ENCODE data around the gene SOX15. TPM values are rescaled to one million over a fixed set of nuclear protein-coding genes. Genes with fewer than 3 reads are reported as not detected.

SOX15 gene
- total and polyA plus RNA-seq, 2 of the 13 experiments (the other 11 are each of a cell fraction or from before 2014, with no cell fraction given): 0.07 to 0.18 TPM

- TF ChIP-seq ZNF329 (CRISPR knock-in tag; IDR thresholded peaks at IDR 0.05; ENCODE audit: low read depth) (no peak), MEIS2 (CRISPR knock-in tag; IDR thresholded peaks at IDR 0.05) (0 out of 2 replicates have a peak, but pooled peaks have one; percentile 2), ZBTB42 (CRISPR knock-in tag; IDR thresholded peaks at IDR 0.05) (no peak)
- FAIRE-seq: no peak
- Histone ChIP-seq H3K4me3 (replicated peaks in 1 of 3; ENCODE audit: insufficient read depth in 1 of 3, low read depth in 2 of 3, low read length in 3 of 3) (no peak overlapping the region), H3K9me3 (ENCODE audit: low read length) (no peaks in the 10 kb centered on the region), H3K27ac (ENCODE audit: extremely low read length, insufficient read depth, low read length) (no peak overlapping the region), H3K36me3 (replicated peaks in 1 of 2; ENCODE audit: control insufficient read depth in 1 of 2, insufficient read depth in 2 of 2, low read length in 2 of 2) (peaks cover 13 to 36% of the 10 kb centered on the region in 2 experiments), H3K4me1 (ENCODE audit: insufficient read depth, low read length) (peaks cover 23% of the 10 kb centered on the region), H4K20me1 (ENCODE audit: insufficient read depth, low read length) (no peaks in the 10 kb centered on the region), H2AFZ (ENCODE audit: low read length) (no peak overlapping the region), H3K27me3 (ENCODE audit: control insufficient read depth in 1 of 2, insufficient read depth in 2 of 2, low read length in 2 of 2) (no peaks in the 10 kb centered on the region; a peak in 1 of 5 replicates), H3K4me2 (ENCODE audit: low read depth, low read length) (no peak overlapping the region), H3K79me2 (ENCODE audit: insufficient read depth, low read length) (peaks cover 15% of the 10 kb centered on the region), H3K9ac (ENCODE audit: insufficient read depth, low read depth, low read length) (no peak overlapping the region)
- POLR2A ChIA-PET: interaction anchor here (0.6 to 4.5 kb wide), 5 partner anchors 8 to 100 kb away, joined by 3 to 89 read pairs (median 4); partner anchors contain the start of genes ATP1B2, CD68, SAT2 and TP53
- no TSS peak for BruUV-seq (replicated peaks)
- CTCF ChIA-PET (ENCODE audit: low intra/inter-chr PET ratio, low total read pairs): interaction anchor here (0.9 to 1.5 kb wide), 3 partner anchors 46 to 100 kb away, joined by 3 to 7 read pairs (median 3); partner anchors contain the start of genes TP53 and WRAP53
- DNase-seq (ENCODE audit: low spot score): no peak
- in situ Hi-C loops (cut with HindIII; ENCODE audit: extremely low pct_ligation_motif_present, low pct_unique_long_range_greater_than_20kb): loop anchor here (5.0 kb wide), 1 partner anchor 100 kb away; the partner anchor contains the start of genes TP53 and WRAP53
- no peak for ATAC-seq
- intact Hi-C loops (cut with micrococcal nuclease; ENCODE audit: unreplicated experiment): no loop called here
- WGBS (ENCODE audit: low lambda C conversion rate): 84% methylated on average over 12 of the region's 12 CpGs
Observed at GRCh38 chr17:7587420-7588151, 2.3 kb downstream of the SOX15 start.

- H3K4me2 ChIP-seq (ENCODE audit: low read depth, low read length): no peak overlapping the region
- H3K4me3 ChIP-seq (replicated peaks in 1 of 3; ENCODE audit: insufficient read depth in 1 of 3, low read depth in 2 of 3, low read length in 3 of 3): no peak overlapping the region
- in situ Hi-C loops (cut with HindIII; ENCODE audit: extremely low pct_ligation_motif_present, low pct_unique_long_range_greater_than_20kb): loop anchor here (5.0 kb wide), 1 partner anchor 100 kb away; the partner anchor contains the start of genes TP53 and WRAP53
- ATAC-seq: peak; percentile 32
- no peak overlapping the region for H2AFZ ChIP-seq (ENCODE audit: low read length)
- FAIRE-seq: peak; percentile 66
- peak; percentile 62 for DNase-seq (ENCODE audit: low spot score)
- H3K36me3 ChIP-seq (replicated peaks in 1 of 2; ENCODE audit: control insufficient read depth in 1 of 2, insufficient read depth in 2 of 2, low read length in 2 of 2): peaks cover 8 to 29% of the 10 kb centered on the region in 2 experiments
- no peaks in the 10 kb centered on the region; a peak in 1 of 5 replicates for H3K27me3 ChIP-seq (ENCODE audit: control insufficient read depth in 1 of 2, insufficient read depth in 2 of 2, low read length in 2 of 2)
- no peak overlapping the region for H3K27ac ChIP-seq (ENCODE audit: extremely low read length, insufficient read depth, low read length)
- H3K9ac ChIP-seq (ENCODE audit: insufficient read depth, low read depth, low read length): no peak overlapping the region
- H3K79me2 ChIP-seq (ENCODE audit: insufficient read depth, low read length): peaks cover 15% of the 10 kb centered on the region
- no TSS peak for BruUV-seq (replicated peaks)
- no peaks in the 10 kb centered on the region for H3K9me3 ChIP-seq (ENCODE audit: low read length)
- POLR2A ChIA-PET: interaction anchor here (0.6 to 4.5 kb wide), 4 partner anchors 26 to 100 kb away, joined by 3 to 89 read pairs (median 6); partner anchors contain the start of genes ATP1B2, SAT2, TP53 and WRAP53
- no peaks in the 10 kb centered on the region for H4K20me1 ChIP-seq (ENCODE audit: insufficient read depth, low read length)
- CTCF ChIA-PET (ENCODE audit: low intra/inter-chr PET ratio, low total read pairs): interaction anchor here (0.9 to 1.5 kb wide), 3 partner anchors 46 to 101 kb away, joined by 3 to 7 read pairs (median 3); partner anchors contain the start of genes TP53 and WRAP53
- H3K4me1 ChIP-seq (ENCODE audit: insufficient read depth, low read length): peaks cover 28% of the 10 kb centered on the region
- intact Hi-C loops (cut with micrococcal nuclease; ENCODE audit: unreplicated experiment): loop anchor here (1.0 kb wide), 1 partner anchor 86 kb away; no protein-coding TSS in a partner anchor
- WGBS (ENCODE audit: low lambda C conversion rate): 64% methylated on average over 9 of the region's 9 CpGs
- TF ChIP-seq KDM5A (IDR thresholded peaks at IDR 0.05; ENCODE audit: borderline replicate concordance, low read length) (no peak), MXI1 (IDR thresholded peaks at IDR 0.05; ENCODE audit: borderline replicate concordance, low read depth, low read length) (peak; percentile 41; the same call in 1 of the 3 replicates), HMGXB4 (CRISPR knock-in tag; IDR thresholded peaks at IDR 0.05; ENCODE audit: borderline replicate concordance in 1 of 2, low read depth in 1 of 2) (peak in 1 of 2 experiments; percentile 60; a peak in 1 of 4 replicates), THAP7 (CRISPR knock-in tag; IDR thresholded peaks at IDR 0.05) (0 out of 2 replicates have a peak, but pooled peaks have one; percentile 24), SAP130 (CRISPR knock-in tag; IDR thresholded peaks at IDR 0.05; ENCODE audit: low read depth) (peak; percentile 43; the same call in 1 of the 2 replicates), MAFF (IDR thresholded peaks at IDR 0.05; ENCODE audit: low read depth, low read length) (no peak), ZFY (CRISPR knock-in tag; IDR thresholded peaks at IDR 0.05) (peak; percentile 35; the same call in 1 of the 2 replicates)
Observed at GRCh38 chr17:7586673-7587419, 3.0 kb downstream of the SOX15 start.

Measured in HepG2 (cell line).